Psoas muscle (tissue), 8 donors: ENCODE data around the gene OCA2. TPM values are rescaled to one million over a fixed set of nuclear protein-coding genes. Genes with fewer than 3 reads are reported as not detected.
"Not testable (repeated sequence)": the region's sequence is repeated elsewhere in the genome, so short reads cannot be mapped to it uniquely, and the experiment has no call there.

Experiments used
- ATAC-seq, 4 donors: fragments of 200-7000 bp; cut with Tn5 transposase; one replicate each; pipeline ENCODE4 v1.9.1; 2020; ENCODE audit warnings: moderate library complexity in 3 of 4, mild to moderate bottlenecking in 2 of 4
- DNase-seq, 2 donors: peaks; one replicate each; pipeline ENCODE4 v3.0.0-alpha.2; 2020
- H3K27ac ChIP-seq: fragments of 200-600 bp; one replicate; pipeline ENCODE4 v1.8.0; 2022
- H3K27me3 ChIP-seq, 3 donors: fragments of 200-600 bp in 1 of 3; one replicate each; pipeline versions ENCODE4 v1.6.1 to v1.8.0; 2013 to 2022; ENCODE audit warnings: low read length in 2 of 3, mild to moderate bottlenecking in 2 of 3, moderate library complexity in 1 of 3; ENCODE audit not compliant: insufficient read depth in 3 of 3
- H3K36me3 ChIP-seq, 2 donors: fragments of 200-600 bp in 1 of 2; one replicate each; pipeline versions ENCODE4 v1.6.1 to v1.8.0; 2013 to 2022; ENCODE audit warnings: low read depth in 1 of 2, mild to moderate bottlenecking in 1 of 2, moderate library complexity in 1 of 2; ENCODE audit not compliant: insufficient read depth in 1 of 2
- H3K4me1 ChIP-seq: fragments of 200-600 bp; one replicate; pipeline ENCODE4 v1.8.0; 2022
- H3K4me3 ChIP-seq: fragments of 200-600 bp; one replicate; pipeline ENCODE4 v1.8.0; 2022; ENCODE audit warnings: mild to moderate bottlenecking
- H3K9me3 ChIP-seq: fragments of 200-600 bp; one replicate; pipeline ENCODE4 v1.8.0; 2022
- WGBS, 3 donors: extraction: QIAGEN DNeasy Blood & Tissue Kit; methylation state at CpG; one replicate each; pipeline versions ENCODE4 v1.1.6 to v1.1.7; 2013; 5-methylcytosine and 5-hydroxymethylcytosine counted together
- intact Hi-C, 2 donors: fragments of 100-400 bp; cut with DNase I; formaldehyde crosslinking; loops; one replicate each; pipeline versions ENCODE4 v1.11.0 to v1.14.2; 2022
- polyA plus RNA-seq, 3 donors: library from polyadenylated mRNA; stranded (reverse); fragments of 200-250 nt; gene quantifications; one replicate each; pipeline ENCODE4 v1.2.3, GENCODE V29; 2013
- total RNA-seq, 4 donors: library from RNA; stranded (reverse); fragmentation: NEBNext Ultra II Directional in 2 of 4; extraction: Animal tissue kit (Norgen Biotek cat#: 25700) in 2 of 4; gene quantifications; one replicate each; pipeline versions ENCODE4 v1.2.1 to v1.2.4, GENCODE V29; 2021 to 2023
- TF ChIP-seq, protein P1 (sequence below): fragments of 200-600 bp; IDR thresholded peaks from one replicate; pipeline ENCODE4 v1.8.0; 2022; ENCODE audit warnings: antibody characterized with exemption
- donor health status: healthy with polysubstance abuse.
- donor health status: DM: no; HTN: no; CAD: no; lungs with moderate emphysema.
- donor health status: Bipolar disorder and iron deficiency.
- donor health status: healthy.
- donor health status: DM: yes; HTN: yes; CAD: no.
- donor health status: DM: no; HTN: no; CAD: no.
- donor health status: DM: no; HTN: no; CAD: no.
- donor health status: DM: yes; HTN: yes; CAD: no.

OCA2 gene
- total and polyA plus RNA-seq, 7 donors, result 0.03 to 0.52 (median 0.17) TPM; not detected in 2

DNA sequence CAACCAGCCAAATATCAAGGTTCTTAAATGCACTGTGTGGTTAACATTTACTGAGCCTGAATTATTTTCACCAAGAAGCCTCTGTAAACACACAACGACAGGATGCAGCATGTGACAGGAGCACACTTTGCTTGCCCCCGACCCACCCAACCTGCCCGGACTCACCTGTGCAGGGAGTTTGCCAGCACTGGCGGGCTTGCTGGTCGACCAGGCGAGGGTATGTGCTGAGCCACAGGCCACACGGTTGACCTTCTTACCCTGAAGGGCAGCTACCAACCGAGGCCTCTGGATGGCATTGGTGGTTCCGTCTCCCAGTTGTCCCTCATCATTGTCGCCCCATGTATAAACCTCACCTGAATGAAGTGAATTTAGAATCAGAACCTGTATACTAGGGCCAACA, 25.7 kb upstream of the OCA2 start:
- 95 to 97% (median 97%) methylated on average over 10 of the region's 10 CpGs for WGBS, 3 donors
- TF ChIP-seq, protein P1, sequence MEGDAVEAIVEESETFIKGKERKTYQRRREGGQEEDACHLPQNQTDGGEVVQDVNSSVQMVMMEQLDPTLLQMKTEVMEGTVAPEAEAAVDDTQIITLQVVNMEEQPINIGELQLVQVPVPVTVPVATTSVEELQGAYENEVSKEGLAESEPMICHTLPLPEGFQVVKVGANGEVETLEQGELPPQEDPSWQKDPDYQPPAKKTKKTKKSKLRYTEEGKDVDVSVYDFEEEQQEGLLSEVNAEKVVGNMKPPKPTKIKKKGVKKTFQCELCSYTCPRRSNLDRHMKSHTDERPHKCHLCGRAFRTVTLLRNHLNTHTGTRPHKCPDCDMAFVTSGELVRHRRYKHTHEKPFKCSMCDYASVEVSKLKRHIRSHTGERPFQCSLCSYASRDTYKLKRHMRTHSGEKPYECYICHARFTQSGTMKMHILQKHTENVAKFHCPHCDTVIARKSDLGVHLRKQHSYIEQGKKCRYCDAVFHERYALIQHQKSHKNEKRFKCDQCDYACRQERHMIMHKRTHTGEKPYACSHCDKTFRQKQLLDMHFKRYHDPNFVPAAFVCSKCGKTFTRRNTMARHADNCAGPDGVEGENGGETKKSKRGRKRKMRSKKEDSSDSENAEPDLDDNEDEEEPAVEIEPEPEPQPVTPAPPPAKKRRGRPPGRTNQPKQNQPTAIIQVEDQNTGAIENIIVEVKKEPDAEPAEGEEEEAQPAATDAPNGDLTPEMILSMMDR, result no peak
- intact Hi-C loops, result loop anchor here (2.0 to 10.0 kb wide), 4 partner anchors 36 to 1240 kb away; no protein-coding TSS in a partner anchor
- no peaks in the 10 kb centered on the region for H3K4me1 ChIP-seq
- no peak overlapping the region for H3K4me3 ChIP-seq
- no peaks in the 10 kb centered on the region for H3K9me3 ChIP-seq
- peaks cover 3 to 74% of the 10 kb centered on the region in 2 donors for H3K36me3 ChIP-seq
- H3K27ac ChIP-seq, result no peak overlapping the region
- H3K27me3 ChIP-seq, result no peaks in the 10 kb centered on the region
- DNase-seq (no peak), ATAC-seq (no peak)

DNA sequence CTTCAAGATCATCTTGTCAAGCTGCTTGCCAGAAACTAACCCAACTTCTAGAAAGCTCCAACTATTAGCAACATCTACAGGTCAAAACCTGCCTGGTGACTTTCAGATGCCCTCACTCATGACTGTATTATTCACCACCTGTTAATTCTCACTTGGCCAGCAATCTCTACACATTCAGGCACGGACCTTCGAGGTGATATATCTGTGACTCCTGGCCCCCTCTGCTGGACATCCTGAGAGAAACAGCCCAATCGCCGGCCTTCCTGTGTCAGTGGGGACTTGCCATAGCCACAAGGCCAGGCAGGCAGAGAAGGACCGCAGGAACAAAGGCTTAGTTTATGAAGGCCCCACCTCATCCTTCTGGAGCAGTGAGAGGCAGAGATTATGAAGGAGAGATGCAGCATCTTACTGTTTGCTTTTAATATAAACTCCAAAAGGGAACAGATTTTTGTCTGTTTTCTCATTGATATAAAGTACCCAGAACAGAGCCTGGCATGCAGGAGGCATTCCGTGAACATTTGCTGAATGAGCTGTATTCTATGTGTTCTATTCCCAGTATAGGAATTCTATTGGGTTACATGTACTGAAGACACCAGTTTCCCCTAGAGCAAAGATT, 24.4 kb upstream of the OCA2 start:
- H3K36me3 ChIP-seq, result peaks cover 3 to 74% of the 10 kb centered on the region in 2 donors
- TF ChIP-seq, protein P1, result peak; percentile 58
- 22 to 29% (median 28%) methylated on average over 6 of the region's 6 CpGs for WGBS, 3 donors
- DNase-seq (peak; percentile 51 to 68), ATAC-seq (peak; percentile 75 to 89 (median 84))
- intact Hi-C loops, result loop anchor here (2.0 to 10.0 kb wide), 4 partner anchors 35 to 1239 kb away; no protein-coding TSS in a partner anchor
- H3K4me3 ChIP-seq, result no peak overlapping the region
- no peaks in the 10 kb centered on the region for H3K9me3 ChIP-seq
- H3K4me1 ChIP-seq, result no peaks in the 10 kb centered on the region
- H3K27ac ChIP-seq, result no peak overlapping the region
- no peaks in the 10 kb centered on the region for H3K27me3 ChIP-seq

DNA sequence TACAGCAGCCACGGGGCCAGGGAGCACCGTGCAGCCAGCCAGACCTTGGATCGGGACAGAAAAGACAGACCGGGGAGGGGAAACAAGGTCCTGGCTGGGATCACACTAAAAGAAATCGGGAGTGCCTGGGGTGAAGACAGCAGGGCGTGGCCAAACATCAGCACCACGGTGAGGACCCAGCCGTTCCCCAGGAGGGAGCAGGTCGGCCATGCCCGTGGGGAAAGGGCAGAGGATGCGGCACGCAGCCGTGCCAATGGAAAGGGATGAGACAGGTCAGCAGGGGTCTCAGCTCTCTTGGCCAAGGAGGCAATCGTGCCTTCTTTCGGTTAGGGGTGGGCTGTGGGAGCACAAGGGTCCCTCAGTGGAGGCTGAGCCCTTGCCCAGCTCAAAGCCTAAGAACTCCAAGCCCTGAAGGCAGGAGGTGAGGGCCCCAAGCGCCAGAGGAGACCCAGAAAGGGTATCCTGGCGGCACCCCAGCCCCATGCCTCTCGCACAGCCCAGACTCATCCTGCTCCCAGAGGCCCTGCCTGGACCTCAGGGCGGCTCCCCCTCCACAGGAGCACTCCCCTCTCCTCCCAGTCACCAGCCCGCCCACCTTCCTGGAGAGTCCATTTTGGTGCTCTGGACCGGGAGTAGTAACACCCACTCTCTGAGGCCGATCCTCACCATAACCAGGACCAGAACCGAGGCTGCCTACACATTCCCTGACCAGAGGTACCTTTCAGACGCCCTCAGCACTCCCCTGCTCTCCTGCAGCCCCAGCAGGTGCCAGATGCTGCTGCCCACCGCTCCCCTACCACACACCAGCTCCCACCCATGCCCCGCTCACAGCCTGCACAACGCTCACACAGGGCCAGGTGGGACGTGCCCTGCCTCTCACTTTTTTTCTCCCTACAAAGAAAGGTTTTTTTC, 23.2 kb upstream of the OCA2 start:
- peaks cover 3 to 78% of the 10 kb centered on the region in 2 donors for H3K36me3 ChIP-seq
- H3K27me3 ChIP-seq, result no peaks in the 10 kb centered on the region
- intact Hi-C loops, result loop anchor here (5.0 to 10.0 kb wide), 3 partner anchors 345 to 1237 kb away; no protein-coding TSS in a partner anchor
- ATAC-seq, result no peak
- TF ChIP-seq, protein P1, result no peak
- H3K4me3 ChIP-seq, result no peak overlapping the region
- H3K27ac ChIP-seq, result no peak overlapping the region
- H3K9me3 ChIP-seq, result no peaks in the 10 kb centered on the region
- no peak for DNase-seq
- H3K4me1 ChIP-seq, result no peaks in the 10 kb centered on the region
- WGBS, 3 donors, result 90 to 92% (median 90%) methylated on average over 26 to 28 of the region's 28 CpGs

DNA sequence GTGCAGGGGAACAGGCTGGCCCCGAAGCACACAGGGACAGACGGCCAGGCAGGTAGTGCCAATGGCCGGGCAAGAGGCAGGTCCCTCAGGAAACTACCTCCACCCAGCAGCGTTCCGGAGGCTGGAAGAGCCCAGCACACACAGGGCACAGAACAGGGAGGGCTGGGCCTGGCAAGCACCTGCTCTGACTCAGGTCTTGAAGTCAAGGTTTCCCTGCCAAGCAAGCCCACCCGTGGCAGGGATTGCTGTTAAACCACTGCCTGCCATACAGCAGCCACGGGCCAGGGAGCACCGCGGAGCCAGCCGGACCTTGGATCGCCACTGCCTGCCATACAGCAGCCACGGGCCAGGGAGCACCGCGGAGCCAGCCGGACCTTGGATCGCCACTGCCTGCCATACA, 22.5 kb upstream of the OCA2 start:
- not testable (repeated sequence) for H3K4me1 ChIP-seq, DNase-seq, H3K9me3 ChIP-seq, H3K27ac ChIP-seq, ATAC-seq, H3K4me3 ChIP-seq, H3K27me3 ChIP-seq
- peaks cover 3 to 81% of the 10 kb centered on the region in 2 donors for H3K36me3 ChIP-seq
- 92 to 95% (median 92%) methylated on average over 11 of the region's 16 CpGs for WGBS, 3 donors
- intact Hi-C loops, result loop anchor here (5.0 to 10.0 kb wide), 3 partner anchors 344 to 1237 kb away; no protein-coding TSS in a partner anchor

DNA sequence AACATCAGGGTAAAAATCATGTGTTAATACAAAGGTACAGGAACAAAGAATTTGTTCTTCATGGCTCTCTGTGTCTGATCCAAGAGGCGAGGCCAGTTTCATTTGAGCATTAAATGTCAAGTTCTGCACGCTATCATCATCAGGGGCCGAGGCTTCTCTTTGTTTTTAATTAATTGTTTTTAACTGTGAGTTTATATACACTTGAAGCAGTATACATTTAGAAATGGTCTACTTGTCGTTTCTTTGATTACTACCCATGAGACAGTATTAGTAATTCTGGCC, 21.2 kb upstream of the OCA2 start:
- TF ChIP-seq, protein P1, result no peak
- intact Hi-C loops, result loop anchor here (5.0 to 10.0 kb wide), 3 partner anchors 343 to 1235 kb away; no protein-coding TSS in a partner anchor

More for the DNA sequence above, 21.2 kb upstream of the OCA2 start:
- Histone ChIP-seq H3K4me1 (no peaks in the 10 kb centered on the region), H3K27ac (no peak overlapping the region), H3K36me3 (peaks cover 3 to 94% of the 10 kb centered on the region in 2 donors), H3K9me3 (no peaks in the 10 kb centered on the region), H3K27me3 (no peaks in the 10 kb centered on the region), H3K4me3 (no peak overlapping the region)
- ATAC-seq (no peak), DNase-seq (no peak)
- 76 to 86% (median 85%) methylated on average over 4 of the region's 4 CpGs for WGBS, 3 donors
